H1 (cell line): ENCODE results near the gene MT1X. TPM values are rescaled to one million over a fixed set of nuclear protein-coding genes. Genes with fewer than 3 reads are reported as not detected.

ENCODE experiments used
- CBX8 ChIP-seq: fragments of 300-800, 300-1000 bp; sonication (generic); IDR thresholded peaks from 2 replicates; pipeline ENCODE4 v1.7.1; 2016; ENCODE audit warnings: low read depth, low read length, borderline replicate concordance
- CHD1 ChIP-seq: IDR thresholded peaks from 2 replicates; pipeline ENCODE4 v1.6.1; 2012; ENCODE audit warnings: low read depth, low read length, improper control_type of control experiment
- CHD2 ChIP-seq: IDR thresholded peaks from 2 replicates; pipeline ENCODE4 v1.6.1; 2012; ENCODE audit warnings: low read length, improper control_type of control experiment
- CHD7 ChIP-seq: fragments of 300-600 bp; sonication (generic); IDR thresholded peaks from 2 replicates; pipeline ENCODE4 v1.7.1; 2012; ENCODE audit warnings: low read length, moderate library complexity, mild to moderate bottlenecking, inconsistent platforms; ENCODE audit not compliant: insufficient replicate concordance
- JUND ChIP-seq: IDR thresholded peaks from 2 replicates; pipeline ENCODE4 v1.6.1; 2011; ENCODE audit warnings: mild to moderate bottlenecking, improper control_type of control experiment, low read length
- RNF2 ChIP-seq: fragments of 200-900, 300-1000 bp; sonication (generic); IDR thresholded peaks from 2 replicates; pipeline ENCODE4 v1.7.1; 2016; ENCODE audit warnings: borderline replicate concordance, low read depth, mild to moderate bottlenecking, antibody characterized with exemption, low read length; ENCODE audit not compliant: poor library complexity, severe bottlenecking; ENCODE audit errors: missing control alignments
- TAF1 ChIP-seq: IDR thresholded peaks from 2 replicates; pipeline ENCODE4 v1.6.1; 2011; ENCODE audit warnings: mild to moderate bottlenecking, low read depth, low read length
- USF2 ChIP-seq: IDR thresholded peaks from 2 replicates; pipeline ENCODE4 v1.6.1; 2011; ENCODE audit warnings: low read length, improper control_type of control experiment
- polyA plus RNA-seq, 7 experiments: library from polyadenylated mRNA; depleted of rRNA in 3 of 7; stranded (reverse) in 5 of 7; unstranded in 2 of 7; fragments of >200 nt in 5 of 7; fragments of 200-250 nt in 2 of 7; gene quantifications; 1 replicate in 5 of 7; 2 replicates in 1 of 7; 4 replicates in 1 of 7; pipeline versions ENCODE4 v1.2.1 to v1.2.3, GENCODE V29; 2011 to 2013; ENCODE audit warnings: missing spikeins in 2 of 7, mixed read lengths in 2 of 7
- total RNA-seq: library from RNA; stranded (reverse); fragmentation: NEBNext Ultra II Directional; extraction: Animal tissue kit (Norgen Biotek cat#: 25700); gene quantifications from 2 replicates; pipeline ENCODE4 v1.2.1, GENCODE V29; 2021

MT1X gene
- total and polyA plus RNA-seq, 2 of the 8 experiments (the other 6 are each of a cell fraction or from before 2014, with no cell fraction given) = 52.4 to 1,060 TPM

GRCh38 chr16:56697456-56698155 lies 15.3 kb downstream of the MT1X start (continued):
- no peak for TF ChIP-seq CHD7
- no peak for TF ChIP-seq CHD2
- TF ChIP-seq USF2 = no peak
- no peak for TF ChIP-seq RNF2
- no peak for TF ChIP-seq TAF1
- TF ChIP-seq CBX8 = no peak
- no peak for TF ChIP-seq CHD1
- no peak for TF ChIP-seq JUND
